IMR-90 (cell line): Measurements from ENCODE around the gene PSMD11. TPM values are rescaled to one million over a fixed set of nuclear protein-coding genes. Genes with fewer than 3 reads are reported as not detected.

Experiments
- ATAC-seq: fragments of 200-7000 bp; cut with Tn5 transposase; 2 replicates; pipeline ENCODE4 v1.9.1; 2020; ENCODE audit warnings: low read depth, mild to moderate bottlenecking, moderate library complexity
- BruUV-seq: library from RNA; stranded (reverse); fragments of 400-500 nt; replicated peaks from 2 replicates; lab custom pipeline; 2021; lab: Mats Ljungman, UMichigan
- CTCF ChIA-PET: fragments of 300-600 bp; formaldehyde crosslinking; extraction: SDS; loops from one replicate; lab custom pipeline; 2021; ENCODE audit warnings: antibody characterized with exemption; lab: Yijun Ruan, JAX
- POLR2A ChIA-PET: fragments of 300-600 bp; sonication (Branson Sonifier 250); formaldehyde crosslinking; loops from one replicate; lab custom pipeline; 2022; ENCODE audit warnings: antibody characterized with exemption; ENCODE audit not compliant: unreplicated experiment; lab: Charles Lee
- DNase-seq: peaks from one replicate; pipeline ENCODE4 v3.0.0; 2013
- H2AFZ ChIP-seq: replicated peaks from 2 replicates; pipeline ENCODE3; 2013; ENCODE audit warnings: low read length, mild to moderate bottlenecking; ENCODE audit not compliant: poor library complexity
- H2AK5ac ChIP-seq: 2 replicates; pipeline ENCODE4 v1.6.1; 2013; ENCODE audit warnings: low read depth, low read length, inconsistent platforms
- H2AK9ac ChIP-seq: replicated peaks from 2 replicates; pipeline ENCODE3; 2013; ENCODE audit warnings: mild to moderate bottlenecking, low read depth, low read length, moderate library complexity; ENCODE audit not compliant: poor library complexity
- H2BK120ac ChIP-seq: 2 replicates; pipeline ENCODE4 v1.6.1; 2013; ENCODE audit warnings: low read depth, low read length, inconsistent platforms
- H2BK15ac ChIP-seq: 3 replicates; pipeline ENCODE4 v1.6.1; 2013; ENCODE audit warnings: low read depth, low read length, inconsistent platforms
- H2BK20ac ChIP-seq: 2 replicates; pipeline ENCODE4 v1.6.1; 2013; ENCODE audit warnings: low read depth, mild to moderate bottlenecking, inconsistent platforms, low read length, moderate library complexity
- H2BK5ac ChIP-seq: 2 replicates; pipeline ENCODE4 v1.6.1; 2013; ENCODE audit warnings: mild to moderate bottlenecking, low read depth, low read length, inconsistent platforms; ENCODE audit not compliant: poor library complexity, severe bottlenecking
- H3K14ac ChIP-seq: replicated peaks from 2 replicates; pipeline ENCODE4 v1.6.1; 2013; ENCODE audit warnings: low read depth, low read length, inconsistent platforms
- H3K18ac ChIP-seq: 2 replicates; pipeline ENCODE4 v1.6.1; 2013; ENCODE audit warnings: low read depth, low read length, control low read depth
- H3K23ac ChIP-seq: 2 replicates; pipeline ENCODE4 v1.6.1; 2013; ENCODE audit warnings: low read depth, low read length, inconsistent platforms
- H3K27ac ChIP-seq: 2 replicates; pipeline ENCODE4 v1.5.1; 2013; ENCODE audit warnings: mild to moderate bottlenecking, control low read depth, low read length; ENCODE audit not compliant: insufficient read depth
- H3K27me3 ChIP-seq: 2 replicates; pipeline ENCODE4 v1.6.1; 2013; ENCODE audit warnings: low read length; ENCODE audit not compliant: control insufficient read depth, insufficient read depth
- H3K36me3 ChIP-seq: 2 replicates; pipeline ENCODE4 v1.6.1; 2013; ENCODE audit warnings: low read length, mixed read lengths; ENCODE audit not compliant: control insufficient read depth, insufficient read depth
- H3K4ac ChIP-seq: 2 replicates; pipeline ENCODE4 v1.6.1; 2013; ENCODE audit warnings: low read depth, low read length, inconsistent platforms
- H3K4me1 ChIP-seq: 2 replicates; pipeline ENCODE4 v1.6.1; 2013; ENCODE audit warnings: low read length, mixed read lengths; ENCODE audit not compliant: control insufficient read depth, insufficient read depth
- H3K4me2 ChIP-seq: 2 replicates; pipeline ENCODE4 v1.6.1; 2013; ENCODE audit warnings: low read depth, mild to moderate bottlenecking, control low read depth, low read length, moderate library complexity
- H3K4me3 ChIP-seq: 2 replicates; pipeline ENCODE4 v1.5.1; 2013; ENCODE audit warnings: low read depth, mild to moderate bottlenecking, control low read depth, low read length, moderate library complexity; ENCODE audit not compliant: insufficient read depth
- H3K56ac ChIP-seq: 2 replicates; pipeline ENCODE4 v1.6.1; 2013; ENCODE audit warnings: low read length, inconsistent platforms; ENCODE audit not compliant: insufficient read depth; ENCODE audit errors: extremely low read depth
- H3K79me1 ChIP-seq, 2 experiments: 2 replicates each; pipeline ENCODE4 v1.6.1; 2013; ENCODE audit warnings: low read length in 2 of 2, inconsistent platforms in 1 of 2, low read depth in 1 of 2
- H3K9ac ChIP-seq: 2 replicates; pipeline ENCODE4 v1.6.1; 2013; ENCODE audit warnings: low read depth, low read length, control low read depth
- H3K9me1 ChIP-seq: 2 replicates; pipeline ENCODE4 v1.6.1; 2013; ENCODE audit warnings: low read length, inconsistent platforms; ENCODE audit not compliant: insufficient read depth
- H3K9me3 ChIP-seq: 2 replicates; pipeline ENCODE4 v1.6.1; 2013; ENCODE audit warnings: low read length; ENCODE audit not compliant: control insufficient read depth, insufficient read depth
- H4K20me1 ChIP-seq: 2 replicates; pipeline ENCODE4 v1.6.1; 2013; ENCODE audit warnings: low read length, inconsistent platforms; ENCODE audit not compliant: insufficient read depth
- H4K5ac ChIP-seq: 2 replicates; pipeline ENCODE4 v1.6.1; 2013; ENCODE audit warnings: mild to moderate bottlenecking, low read depth, low read length, control low read depth
- H4K8ac ChIP-seq, 2 experiments: 2 replicates each; pipeline ENCODE4 v1.6.1; 2013; ENCODE audit warnings: low read depth in 2 of 2, low read length in 2 of 2, control low read depth in 1 of 2, inconsistent platforms in 1 of 2
- H4K91ac ChIP-seq: 2 replicates; pipeline ENCODE4 v1.6.1; 2013; ENCODE audit warnings: low read depth, low read length, inconsistent platforms; ENCODE audit not compliant: insufficient read depth
- CEBPB ChIP-seq: IDR thresholded peaks from 2 replicates; pipeline ENCODE4 v1.6.1; 2012; ENCODE audit warnings: low read depth, low read length, improper control_type of control experiment
- CHD1 ChIP-seq: IDR thresholded peaks from 2 replicates; pipeline ENCODE4 v1.6.1; 2012; ENCODE audit warnings: low read depth, low read length, improper control_type of control experiment
- ELK1 ChIP-seq: fragments of 150-350 bp; IDR thresholded peaks from 2 replicates; pipeline ENCODE4 v1.6.1; 2016; ENCODE audit warnings: low read depth, mild to moderate bottlenecking, low read length, moderate library complexity, borderline replicate concordance
- FOS ChIP-seq: fragments of 150-350 bp; IDR thresholded peaks from 2 replicates; pipeline ENCODE4 v1.6.1; 2016; ENCODE audit warnings: low read depth, low read length
- MXI1 ChIP-seq: IDR thresholded peaks from 2 replicates; pipeline ENCODE4 v1.6.1; 2012; ENCODE audit warnings: low read depth, mild to moderate bottlenecking, low read length, moderate library complexity, borderline replicate concordance
- POLR2A ChIP-seq: IDR thresholded peaks from 2 replicates; pipeline ENCODE4 v1.6.1; 2012; ENCODE audit warnings: mild to moderate bottlenecking, low read depth, low read length
- RAD21 ChIP-seq: IDR thresholded peaks from 2 replicates; pipeline ENCODE4 v1.6.1; 2012; ENCODE audit warnings: low read length, improper control_type of control experiment
- RCOR1 ChIP-seq: IDR thresholded peaks from 2 replicates; pipeline ENCODE4 v1.6.1; 2012; ENCODE audit warnings: mild to moderate bottlenecking, low read length, improper control_type of control experiment; ENCODE audit not compliant: insufficient replicate concordance
- SMC3 ChIP-seq: fragments of 150-350 bp; IDR thresholded peaks from 2 replicates; pipeline ENCODE4 v1.6.1; 2016; ENCODE audit warnings: low read depth, mild to moderate bottlenecking, antibody characterized with exemption, low read length, moderate library complexity
- USF2 ChIP-seq: fragments of 150-350 bp; IDR thresholded peaks from 2 replicates; pipeline ENCODE4 v1.6.1; 2017; ENCODE audit warnings: mild to moderate bottlenecking, antibody characterized with exemption, low read length, low read depth
- WGBS, 2 experiments: methylation state at CpG; one replicate each; pipeline versions ENCODE4 v1.1.5 to v1.1.7; 2013; ENCODE audit warnings: missing lambda C conversion rate in 2 of 2; ENCODE audit not compliant: insufficient read length in 1 of 2; ENCODE audit errors: extremely low coverage in 2 of 2; 5-methylcytosine and 5-hydroxymethylcytosine counted together
- dilution Hi-C: fragments of 300-500 bp; cut with HindIII; formaldehyde crosslinking; loops from one replicate; pipeline ENCODE4 v1.14.3; 2018; ENCODE audit warnings: low sequenced_read_pairs; ENCODE audit not compliant: unreplicated experiment
- in situ Hi-C: fragments of 300-500 bp; cut with MboI; formaldehyde crosslinking; loops from 3 replicates; pipeline ENCODE4 v1.14.3; 2019; ENCODE audit warnings: low sequenced_read_pairs, inconsistent platforms, mixed read lengths
- intact Hi-C: fragments of 100-400 bp; cut with micrococcal nuclease; formaldehyde crosslinking; loops from 2 replicates; pipeline ENCODE4 v1.10.0; 2022
- polyA plus RNA-seq, 3 experiments: library from polyadenylated mRNA; depleted of rRNA; stranded (reverse); fragments of >200 nt; gene quantifications; 2 replicates each; pipeline ENCODE4 v1.2.3, GENCODE V29; 2012; ENCODE audit warnings: low replicate concordance in 1 of 3
- total RNA-seq: library from RNA; depleted of rRNA; stranded (reverse); fragments of >200 nt; gene quantifications from 2 replicates; pipeline ENCODE4 v1.2.3, GENCODE V29; 2012

PSMD11 gene
- total and polyA plus RNA-seq, 2 of the 4 experiments (the other 2 are of a cell fraction): 64.7 to 85.9 TPM

GRCh38 chr17:32517982-32518381, 73.7 kb downstream of the PSMD11 start:
- no peaks in the 10 kb centered on the region for H3K9me3 ChIP-seq
- dilution Hi-C loops (no loop called here), in situ Hi-C loops (no loop called here), intact Hi-C loops (no loop called here)
- H3K56ac ChIP-seq: no peak overlapping the region
- no peak overlapping the region for H3K27ac ChIP-seq
- ChIA-PET POLR2A (no interaction called here), CTCF (no interaction called here)
- no peak for DNase-seq
- H3K9ac ChIP-seq: no peak overlapping the region
- H3K14ac ChIP-seq: no peak overlapping the region
- TF ChIP-seq ELK1 (no peak), MXI1 (no peak), FOS (no peak), CHD1 (no peak), RAD21 (no peak), RCOR1 (no peak), CEBPB (no peak), POLR2A (no peak), USF2 (no peak), SMC3 (no peak)
- H3K4me3 ChIP-seq: no peak overlapping the region
- H2AK9ac ChIP-seq: no peak overlapping the region
- no peak overlapping the region for H3K23ac ChIP-seq
- no peak overlapping the region for H4K5ac ChIP-seq
- no peaks in the 10 kb centered on the region; the same call in 1 of the 2 replicates for H3K4me1 ChIP-seq
- H3K4me2 ChIP-seq: no peak overlapping the region
- WGBS, 2 experiments: no CpG with 5 or more reads among the region's 7 CpGs
- no peaks in the 10 kb centered on the region for H4K20me1 ChIP-seq
- no TSS peak for BruUV-seq
- H3K4ac ChIP-seq: no peak overlapping the region
- no peak overlapping the region for H4K8ac ChIP-seq
- no peak overlapping the region for H3K18ac ChIP-seq
- no peak overlapping the region for H2BK20ac ChIP-seq
- H3K27me3 ChIP-seq: peaks cover 21% of the 10 kb centered on the region
- H2BK5ac ChIP-seq: no peak overlapping the region
- no peak overlapping the region for H2AFZ ChIP-seq
- H4K91ac ChIP-seq: no peak overlapping the region
- no peak overlapping the region for H2AK5ac ChIP-seq
- H2BK15ac ChIP-seq: no peak overlapping the region
- no peaks in the 10 kb centered on the region for H3K36me3 ChIP-seq
- no peak for ATAC-seq
- no peaks in the 10 kb centered on the region for H3K79me1 ChIP-seq
- 0 out of 2 replicates have a peak, but pooled peaks cover 2% of the 10 kb centered on the region for H3K9me1 ChIP-seq
- no peak overlapping the region for H2BK120ac ChIP-seq
